GM19372 (cell line): ENCODE data around the gene ACSBG1.

ENCODE experiments used
- ATAC-seq: cut with Tn5 transposase; IDR thresholded peaks from one replicate; pipeline ENCODE4 v1.9.1; 2021; ENCODE audit warnings: mild to moderate bottlenecking, low read depth, moderate library complexity; ENCODE audit not compliant: unreplicated experiment

Gene ACSBG1

DNA sequence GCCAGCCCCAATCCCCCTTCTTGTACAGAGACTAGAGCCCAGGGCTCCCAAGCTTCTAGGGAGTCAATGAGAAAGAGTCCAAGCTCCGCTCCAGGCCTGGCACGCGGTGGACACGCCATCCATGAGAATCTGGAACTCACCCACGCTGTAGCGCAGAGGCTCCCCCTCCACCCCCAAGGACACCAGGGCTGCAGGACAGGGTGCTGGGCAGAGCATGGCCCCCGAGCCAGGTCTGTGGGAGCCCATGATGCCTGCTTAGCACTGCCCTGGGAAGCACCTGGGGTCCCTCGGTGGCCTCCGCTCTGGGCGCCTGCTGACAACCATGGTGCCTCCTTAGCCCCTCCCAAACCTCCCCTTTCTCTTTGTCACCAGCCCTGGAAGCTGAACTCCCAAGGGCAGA lies 28.5 kb downstream of the ACSBG1 start:
- ATAC-seq, result no peak

DNA sequence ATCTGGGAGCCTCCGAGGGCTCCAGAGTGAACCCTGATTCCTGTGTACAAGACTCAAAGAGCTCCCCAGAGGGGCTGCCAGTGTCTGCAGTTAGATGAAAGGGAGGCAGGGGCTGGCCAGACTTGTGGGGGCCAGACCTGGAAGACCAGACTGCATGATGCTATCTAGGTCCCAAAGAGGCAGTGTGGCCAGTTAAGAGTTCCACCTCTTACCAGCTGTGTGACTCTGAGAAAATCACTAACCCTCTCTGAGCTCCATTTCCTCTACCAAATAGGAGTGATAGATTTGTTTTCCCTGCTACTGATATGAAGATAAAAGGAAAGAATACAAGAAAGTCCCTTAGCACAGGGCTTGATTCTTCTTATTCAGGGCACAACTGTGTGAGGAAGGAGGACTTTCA lies 29.0 kb downstream of the ACSBG1 start:
- no peak for ATAC-seq

DNA sequence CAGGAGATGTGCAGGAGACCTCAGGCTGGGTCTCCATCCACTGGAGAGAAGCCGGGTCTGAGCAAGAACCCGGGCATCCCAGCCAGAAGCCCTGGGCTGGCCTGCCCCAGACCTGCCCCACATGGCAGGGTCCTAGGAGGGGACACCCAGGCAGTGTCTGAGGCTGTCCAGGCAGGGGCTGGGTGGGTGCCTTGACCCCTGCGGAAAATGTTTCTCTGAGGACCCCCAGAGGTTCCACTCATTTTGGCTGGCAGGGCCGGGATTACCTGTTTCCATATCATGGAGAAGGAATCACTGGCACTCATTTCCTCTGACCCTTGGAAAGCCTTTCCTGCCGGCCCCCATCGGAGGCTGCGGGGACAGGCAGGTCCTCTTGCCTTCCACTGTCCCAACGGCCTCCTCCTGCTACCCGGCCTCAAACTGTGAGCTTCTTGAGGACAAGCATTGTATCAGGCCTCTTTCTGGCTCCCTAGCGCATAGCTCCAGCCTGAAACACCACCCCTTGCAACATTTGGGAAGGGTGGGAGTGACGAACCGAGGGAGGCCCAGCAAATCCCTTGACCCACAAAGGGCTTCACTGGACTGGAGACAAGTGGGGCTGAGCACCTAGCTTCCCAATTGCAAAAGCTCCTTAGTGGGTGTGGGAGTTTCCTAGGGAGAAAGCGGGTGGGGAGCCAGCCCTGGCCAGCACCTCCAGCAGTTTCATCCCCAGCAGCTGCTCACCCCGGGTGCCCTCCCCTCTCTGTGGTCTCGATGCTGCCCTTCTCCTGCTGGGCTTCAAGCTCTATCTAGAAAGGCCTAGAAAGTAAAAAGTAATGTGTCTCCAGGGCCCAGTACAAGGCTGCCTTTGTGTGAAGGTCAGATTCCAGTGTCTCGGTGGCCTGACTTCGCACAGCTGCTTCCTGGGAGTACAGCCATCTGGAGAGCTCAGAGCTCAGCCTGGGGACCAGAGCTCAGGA lies 29.7 kb downstream of the ACSBG1 start:
- ATAC-seq, result no peak

DNA sequence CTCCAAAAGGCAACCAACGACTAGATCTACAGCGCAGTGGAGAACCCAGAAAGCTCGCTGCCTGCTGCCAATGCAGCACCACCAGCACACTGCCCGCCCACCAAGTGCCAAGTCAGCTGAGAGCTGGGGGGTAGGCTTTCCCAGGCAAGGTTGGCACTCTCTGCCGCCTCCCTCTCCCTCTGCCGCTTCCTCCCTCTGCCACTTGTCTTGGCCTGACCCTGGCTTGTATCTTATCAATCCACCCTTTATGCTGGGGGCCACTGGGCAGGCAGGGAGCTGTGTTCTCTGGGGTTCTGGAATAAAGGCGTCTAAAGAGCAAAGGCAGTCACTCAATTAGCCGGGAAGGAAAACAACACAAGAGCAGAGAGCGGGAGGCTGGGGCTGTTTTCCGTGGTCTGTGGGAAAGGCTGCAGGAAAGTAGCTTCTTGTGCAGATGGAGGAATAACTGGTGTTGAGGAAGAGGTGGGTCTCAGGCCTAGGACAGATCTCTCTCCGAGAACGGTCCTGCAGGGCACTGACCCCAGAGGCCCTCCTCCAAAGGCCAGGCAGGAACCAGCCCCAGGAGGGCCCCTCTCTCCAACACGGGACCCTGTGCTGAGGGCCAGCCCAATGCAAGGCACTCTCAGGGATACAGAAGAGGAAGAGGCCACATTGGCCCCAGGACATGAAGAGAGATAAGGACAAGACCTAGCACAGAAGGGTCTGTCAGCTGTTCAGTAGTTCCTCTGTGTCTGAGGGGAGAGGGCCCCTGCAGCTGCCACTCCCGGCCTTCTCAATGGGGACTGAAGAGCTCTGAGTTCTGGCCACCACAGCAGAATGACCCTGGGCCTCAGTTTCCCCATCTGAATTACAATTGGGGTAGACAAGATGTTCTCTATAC lies 30.8 kb downstream of the ACSBG1 start:
- ATAC-seq, result no peak

DNA sequence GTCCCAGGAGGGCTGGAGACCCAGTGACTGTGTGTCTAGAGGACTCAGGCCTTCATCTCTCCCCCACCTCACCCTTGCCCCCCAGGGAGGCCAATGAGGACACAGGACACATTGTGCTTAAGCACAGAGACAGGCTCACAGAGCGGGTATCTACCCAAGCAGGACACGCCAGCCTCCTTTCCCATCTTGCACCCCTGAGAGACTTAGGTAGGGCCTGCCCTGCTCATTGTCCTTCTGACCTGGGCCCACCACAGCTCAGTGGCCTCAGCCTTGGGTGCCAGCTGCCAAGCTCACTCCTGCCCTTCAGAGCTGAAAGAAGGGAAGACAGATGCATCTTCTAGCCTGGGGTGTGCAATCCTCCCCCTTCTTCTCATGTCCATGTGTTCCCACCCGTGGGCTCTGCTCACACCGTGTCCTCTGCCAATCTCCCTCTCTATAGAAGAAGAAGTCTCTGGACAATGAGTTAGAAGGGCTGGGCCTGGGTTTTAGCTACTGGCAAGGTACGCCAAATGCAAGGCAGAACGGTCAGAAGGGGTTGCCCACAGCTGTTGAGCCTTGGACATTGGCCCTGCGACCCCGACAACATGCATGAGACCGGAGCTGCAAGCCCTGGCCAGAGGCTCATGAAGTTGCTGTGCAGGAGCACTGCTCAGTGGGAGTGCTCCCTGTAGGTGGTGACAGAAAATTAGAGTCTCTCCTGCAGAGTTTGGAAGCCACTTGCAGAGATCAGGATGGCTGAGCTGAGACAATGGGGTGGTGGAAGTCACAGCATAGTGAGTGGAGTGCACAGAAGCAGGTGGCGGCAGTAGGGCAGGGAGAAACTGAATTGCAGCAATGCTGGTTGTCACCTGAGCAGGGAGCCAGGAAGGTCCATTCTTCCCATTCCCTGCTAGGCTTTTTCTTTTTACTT lies 32.8 kb downstream of the ACSBG1 start:
- ATAC-seq, result no peak

DNA sequence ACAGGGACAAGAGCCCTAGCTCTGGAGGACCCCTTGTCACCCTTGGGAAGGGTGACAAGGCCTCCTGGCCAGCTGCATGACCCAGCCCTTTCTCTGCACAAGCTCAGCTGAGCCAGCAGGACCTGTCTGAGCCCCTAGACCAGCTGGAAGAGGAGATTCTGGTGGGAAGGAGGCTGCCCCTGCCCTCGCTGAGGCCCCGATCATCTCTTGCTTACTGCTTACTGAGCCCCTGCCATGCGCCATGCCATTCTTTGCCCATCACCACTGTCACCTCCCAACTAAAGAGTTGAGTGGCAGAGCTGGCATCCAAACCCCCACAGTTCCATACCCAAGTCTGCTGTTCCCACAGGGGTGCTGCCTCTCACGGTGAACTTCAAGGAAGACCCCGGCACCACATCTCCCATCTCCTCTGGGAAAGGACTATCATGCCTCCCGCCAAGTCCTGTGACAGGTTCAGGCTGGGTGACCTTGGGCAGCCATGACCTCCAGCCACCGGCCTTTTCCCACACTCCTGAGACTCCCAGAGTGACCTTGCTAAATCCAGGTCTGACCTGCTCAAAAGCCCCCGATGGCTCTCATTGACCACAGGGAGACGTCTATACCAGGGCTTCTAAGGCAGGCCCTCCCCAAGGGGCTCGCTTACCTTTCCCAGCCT lies 34.0 kb downstream of the ACSBG1 start:
- no peak for ATAC-seq

DNA sequence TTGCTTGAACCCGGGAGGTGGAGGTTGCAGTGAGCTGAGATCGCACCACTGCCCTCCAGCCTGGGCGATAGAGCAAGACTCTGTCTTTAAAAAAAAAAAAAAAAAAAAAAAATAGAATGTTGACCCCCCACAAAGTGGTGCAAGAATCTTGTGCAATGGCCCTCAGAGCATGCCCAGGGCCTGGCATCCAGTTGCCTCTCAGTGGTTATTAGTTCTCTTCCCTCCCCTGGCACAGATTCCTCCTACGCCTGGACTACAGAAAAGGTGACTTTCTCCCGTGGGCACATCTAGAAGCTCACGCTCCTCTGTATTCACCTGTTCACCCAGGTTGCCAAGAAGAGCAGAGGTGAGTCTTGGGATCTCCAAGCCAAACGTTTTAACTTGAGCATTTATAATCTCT lies 36.7 kb downstream of the ACSBG1 start:
- no peak for ATAC-seq

DNA sequence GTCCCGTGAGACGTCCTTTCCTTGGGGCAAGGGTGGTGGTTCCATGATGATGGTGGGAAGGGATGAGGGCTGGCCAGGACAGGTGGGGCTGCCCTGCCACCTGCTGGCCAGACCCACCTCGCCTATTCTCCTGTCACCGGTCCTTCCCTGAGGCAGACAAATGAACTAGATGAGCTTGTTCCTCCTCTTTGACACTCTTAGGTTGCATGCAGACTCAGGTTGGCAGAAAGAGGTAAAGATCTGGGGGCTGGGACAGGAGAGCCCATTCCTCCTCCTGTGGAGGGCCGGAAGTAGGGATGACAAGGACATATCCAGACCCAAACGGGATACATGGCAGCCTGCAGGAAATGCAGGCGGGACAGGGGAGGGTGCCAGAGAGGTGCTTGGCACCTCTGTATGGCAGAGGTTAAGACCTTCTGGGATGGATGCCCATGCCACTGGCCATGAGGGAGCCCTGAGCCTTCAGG lies 38.6 kb downstream of the ACSBG1 start:
- no peak for ATAC-seq

DNA sequence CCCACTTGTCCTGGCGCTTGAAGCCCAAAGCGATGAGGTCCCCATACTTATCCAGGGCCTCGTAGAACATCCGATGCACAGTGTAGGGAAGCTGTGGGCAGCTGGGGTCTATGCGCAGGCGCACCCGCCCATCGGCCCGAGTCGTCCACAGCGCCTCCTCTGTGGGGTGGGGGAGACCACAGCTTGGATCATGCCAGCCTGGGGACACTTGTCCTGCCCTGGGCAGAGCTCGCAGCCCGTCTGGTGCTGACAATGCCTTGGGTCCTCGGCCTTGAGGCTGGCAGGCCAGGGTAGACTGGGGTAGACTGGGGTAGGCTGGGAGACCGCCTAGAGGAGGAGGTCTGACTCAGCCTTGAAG lies 39.8 kb downstream of the ACSBG1 start:
- no peak for ATAC-seq

DNA sequence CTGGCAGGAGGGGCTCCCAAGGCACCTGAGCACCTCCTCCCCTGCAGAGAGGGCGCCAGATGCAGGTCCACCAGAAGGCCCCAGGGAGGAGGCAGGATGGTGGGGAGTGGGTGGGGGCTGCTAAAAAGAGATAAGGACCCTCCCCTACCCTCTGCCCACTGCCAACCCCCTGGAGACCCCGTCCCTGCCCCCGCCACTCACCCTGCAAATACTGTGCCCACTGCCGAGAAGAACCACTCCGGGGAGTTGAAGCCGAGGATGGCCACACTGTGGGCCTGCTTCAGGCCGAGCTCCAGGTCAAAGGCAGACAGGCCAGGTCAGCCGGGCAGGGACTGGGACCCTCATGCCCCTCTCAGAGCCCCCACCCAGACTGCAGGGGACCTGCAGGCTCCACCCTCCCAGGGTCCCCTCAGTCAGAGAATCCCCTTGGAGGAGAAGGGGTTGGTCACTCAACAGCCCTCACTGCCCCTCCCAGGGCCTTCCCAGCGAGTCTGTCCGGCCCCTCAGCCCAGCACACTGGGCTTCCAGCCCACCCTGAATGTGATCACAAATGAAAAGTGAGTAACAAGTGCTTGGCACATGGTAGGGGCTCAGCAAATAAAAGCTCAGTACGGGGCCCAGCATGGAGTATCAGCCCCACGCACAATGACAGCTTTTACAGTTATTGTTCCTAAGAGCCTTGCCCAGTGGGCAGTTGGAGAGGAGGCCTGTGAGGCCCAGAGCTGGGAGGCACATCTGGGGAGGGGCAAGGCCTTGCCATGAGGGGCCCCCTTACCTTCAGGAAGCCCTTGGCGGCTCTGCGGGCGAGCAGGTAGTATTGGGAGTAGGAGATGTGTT lies 40.4 kb downstream of the ACSBG1 start:
- ATAC-seq, result no peak

DNA sequence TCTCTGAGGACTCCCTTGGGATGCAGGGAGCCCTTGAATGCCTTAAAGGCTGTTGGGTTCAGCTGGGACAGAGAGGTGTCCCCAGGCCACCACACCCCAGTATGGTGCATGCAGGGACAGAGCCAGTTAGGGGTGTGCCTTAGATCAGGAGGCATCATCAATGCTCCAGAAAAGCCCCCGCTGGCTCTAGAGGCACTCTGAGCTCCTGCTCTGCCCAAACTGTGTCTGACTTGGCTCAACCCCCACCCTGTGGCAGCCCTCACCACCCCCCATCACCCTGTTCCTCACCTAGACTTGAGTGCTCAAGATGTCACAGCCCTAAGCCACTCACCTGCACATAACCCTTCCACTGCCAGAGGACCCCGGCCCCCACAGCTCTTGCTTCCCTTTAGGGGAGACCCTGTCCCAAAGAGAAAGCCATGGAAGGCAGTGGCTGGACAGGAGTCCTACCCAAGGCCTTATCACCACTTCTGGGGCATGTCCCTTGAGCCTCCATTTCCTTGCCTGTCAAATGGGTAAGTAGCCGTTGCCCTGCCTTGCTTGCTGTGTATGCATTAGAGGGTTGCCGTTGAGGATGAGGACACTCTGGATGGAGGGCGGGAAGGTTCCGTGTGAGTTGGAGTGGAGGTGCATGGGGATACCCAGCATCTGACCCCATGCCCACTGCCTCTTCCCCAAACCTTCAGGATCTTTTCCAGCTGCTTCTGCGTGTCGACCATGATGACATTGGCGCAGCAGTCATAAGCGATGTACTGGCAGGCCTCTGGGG lies 41.4 kb downstream of the ACSBG1 start:
- ATAC-seq, result no peak

DNA sequence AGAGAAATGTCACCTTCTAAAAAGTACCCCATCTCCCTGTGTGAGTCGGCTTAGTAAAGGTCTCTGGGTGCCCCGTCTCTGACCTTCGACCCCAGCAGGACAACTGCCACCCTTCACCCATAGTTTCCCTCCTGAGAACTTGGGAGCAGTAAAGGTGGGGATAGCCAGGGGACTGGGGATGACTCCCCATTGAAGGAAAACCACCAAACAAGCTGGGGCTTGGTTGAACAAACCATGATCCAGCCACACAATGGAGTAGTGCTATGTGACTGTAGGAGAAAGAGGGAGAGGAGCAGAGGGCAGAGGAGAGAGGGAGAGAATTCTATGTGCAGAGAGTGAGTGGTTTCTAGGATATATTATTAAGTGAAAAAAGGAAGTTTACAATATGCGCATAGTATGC lies 51.5 kb downstream of the ACSBG1 start:
- no peak for ATAC-seq

DNA sequence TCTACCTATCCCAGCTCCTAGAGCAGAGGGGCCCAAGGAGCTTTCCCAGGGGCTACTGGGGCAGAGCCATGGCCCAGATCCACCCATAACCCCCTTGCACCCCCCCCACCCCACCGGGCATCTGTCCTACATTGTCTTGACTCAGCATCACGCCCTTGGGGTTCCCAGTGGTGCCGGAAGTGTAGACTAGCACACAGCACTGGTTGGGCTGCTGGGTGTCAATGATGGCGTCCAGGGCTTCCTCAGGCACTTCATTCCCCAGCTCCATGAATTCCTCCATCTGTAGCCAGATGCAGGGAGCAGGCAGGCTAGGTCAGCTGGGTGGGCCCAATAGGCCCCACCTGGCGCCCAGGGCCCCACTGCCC lies 52.0 kb downstream of the ACSBG1 start:
- no peak for ATAC-seq

DNA sequence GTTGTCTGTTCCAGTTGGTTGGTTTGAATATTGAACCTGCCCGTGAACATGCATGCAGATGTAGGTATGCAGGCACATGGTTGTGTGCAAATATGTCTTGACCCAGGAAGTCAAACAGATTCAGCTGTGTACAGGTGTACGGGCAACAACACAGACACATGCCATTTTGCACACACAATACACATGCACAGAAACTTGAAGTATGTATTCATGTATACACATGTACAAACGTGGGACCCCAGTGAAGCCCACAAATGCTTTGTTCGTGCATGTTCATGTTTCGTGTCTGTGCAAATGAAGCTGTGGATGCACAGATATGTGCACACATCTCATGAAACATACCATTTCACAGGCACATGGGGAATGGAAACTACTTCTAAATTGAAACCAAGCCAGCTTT lies 54.5 kb downstream of the ACSBG1 start:
- no peak for ATAC-seq

DNA sequence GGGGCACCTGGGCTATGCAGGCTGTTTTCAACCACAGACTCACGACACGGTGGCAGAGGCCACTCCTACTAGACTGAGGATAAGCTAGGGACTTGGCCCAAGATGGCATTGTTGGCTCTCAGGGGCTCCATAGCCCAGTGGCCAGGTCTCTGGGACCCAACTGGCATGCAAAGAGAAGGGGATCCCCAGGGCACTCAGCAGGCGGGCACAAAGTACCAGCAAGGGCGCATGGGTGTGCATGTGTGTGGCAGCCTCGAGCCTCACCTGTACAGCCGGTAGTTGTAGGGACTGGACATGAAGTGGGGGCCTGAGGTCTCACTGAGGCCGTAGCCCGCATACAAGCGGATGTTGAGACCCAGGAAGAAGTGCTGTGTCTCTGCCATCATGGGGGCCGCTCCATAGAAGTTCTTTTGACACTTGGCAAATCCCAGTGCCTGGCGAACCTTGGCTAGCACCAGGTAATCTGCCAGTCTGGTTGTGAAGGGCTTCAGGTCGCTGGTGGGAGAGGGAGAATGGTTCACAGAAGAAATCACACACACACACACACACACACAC lies 55.0 kb downstream of the ACSBG1 start:
- ATAC-seq, result no peak

DNA sequence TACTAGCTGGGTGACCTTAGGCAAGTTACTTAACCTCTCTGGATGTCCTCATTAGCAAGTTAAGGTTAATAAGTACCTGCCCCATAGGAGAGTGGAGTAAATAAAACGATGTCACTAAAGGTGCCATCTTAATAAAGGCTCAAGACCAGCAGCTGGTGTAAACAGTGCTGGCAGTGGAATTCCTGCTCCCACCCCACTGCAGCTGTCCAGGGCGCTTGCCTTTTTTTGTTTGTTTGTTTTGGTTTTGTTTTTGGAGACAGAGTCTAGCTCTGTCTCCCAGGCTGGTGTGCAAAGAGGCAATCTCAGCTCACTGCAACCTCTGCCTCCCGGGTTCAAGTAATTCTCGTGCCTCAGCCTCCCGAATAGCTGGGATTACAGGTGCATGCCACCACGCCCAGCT lies 56.3 kb downstream of the ACSBG1 start:
- ATAC-seq, result no peak

DNA sequence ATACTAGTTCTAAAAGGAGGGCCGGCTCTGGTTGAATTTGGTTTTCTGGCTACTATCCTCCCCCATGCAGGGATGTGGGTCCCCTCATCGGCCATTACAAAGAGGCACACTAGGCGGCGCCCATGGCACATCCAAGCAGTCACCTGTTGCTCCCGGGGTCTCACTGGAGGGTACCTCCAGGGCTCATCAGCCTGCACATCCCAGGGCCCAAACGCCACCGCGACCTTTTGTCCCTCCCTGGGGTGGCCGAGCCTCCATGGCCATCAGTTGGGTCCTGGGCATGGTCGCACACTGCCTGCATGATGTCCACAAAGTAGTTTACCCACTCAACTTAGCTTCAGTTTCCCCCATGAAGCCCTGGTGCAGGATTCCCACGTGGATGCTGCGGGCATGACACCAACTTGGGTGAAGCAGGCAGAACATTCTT lies 56.9 kb downstream of the ACSBG1 start:
- ATAC-seq, result no peak

DNA sequence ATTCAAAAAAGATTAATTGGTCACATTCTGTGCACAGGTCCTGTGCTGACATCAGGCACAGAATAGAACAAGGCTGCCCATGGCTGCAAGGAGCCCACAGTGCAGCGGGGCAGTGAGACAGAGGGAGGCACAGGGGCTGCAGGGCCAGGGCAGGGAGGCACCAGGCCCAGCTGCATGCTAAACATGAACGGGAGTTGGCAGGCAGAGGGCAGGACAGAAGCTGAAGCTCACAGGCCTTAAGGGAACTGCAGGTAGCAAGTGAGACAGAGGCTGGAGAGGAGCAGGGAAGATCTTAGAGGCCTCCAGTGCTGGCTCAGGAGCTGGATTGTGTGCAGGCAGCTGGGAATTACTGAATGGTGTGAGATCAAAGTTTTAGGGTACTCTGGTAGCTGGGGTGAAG lies 59.0 kb downstream of the ACSBG1 start:
- ATAC-seq, result no peak
